Astrocyte (in vitro differentiated cells and primary cell): ENCODE measurements around the gene SORL1-AS1.

ENCODE experiments used
- DNase-seq: peaks from one replicate; pipeline ENCODE4 v3.0.0-alpha.2; 2010; ENCODE audit warnings: low read depth
- FAIRE-seq: peaks from 2 replicates; lab custom pipeline; 2011; peaks lifted over from hg19 to GRCh38; lab: Jason Lieb, UNC
- H2AFZ ChIP-seq: 2 replicates; pipeline ENCODE4 v1.6.0; 2012; ENCODE audit warnings: low read depth, low read length, inconsistent platforms
- H3K27ac ChIP-seq: 2 replicates; pipeline ENCODE4 v1.5.1; 2011; ENCODE audit warnings: low read depth, low read length, inconsistent platforms
- H3K27me3 ChIP-seq: 2 replicates; pipeline ENCODE4 v1.6.0; 2011; ENCODE audit warnings: low read length, inconsistent platforms; ENCODE audit not compliant: insufficient read depth
- H3K36me3 ChIP-seq: 2 replicates; pipeline ENCODE4 v1.5.1; 2011; ENCODE audit warnings: low read length, inconsistent platforms; ENCODE audit not compliant: insufficient read depth
- H3K4me1 ChIP-seq: 2 replicates; pipeline ENCODE4 v1.5.1; 2011; ENCODE audit warnings: low read length, inconsistent platforms; ENCODE audit not compliant: insufficient read depth
- H3K4me2 ChIP-seq: 2 replicates; pipeline ENCODE4 v1.6.0; 2012; ENCODE audit warnings: low read length, inconsistent platforms
- H3K4me3 ChIP-seq: 2 replicates; pipeline ENCODE4 v1.5.1; 2011; ENCODE audit warnings: low read depth, mild to moderate bottlenecking, low read length, inconsistent platforms; ENCODE audit not compliant: insufficient read depth
- H3K79me2 ChIP-seq: 2 replicates; pipeline ENCODE4 v1.6.0; 2012; ENCODE audit warnings: mild to moderate bottlenecking, low read length, inconsistent platforms; ENCODE audit not compliant: insufficient read depth
- H3K9ac ChIP-seq: 2 replicates; pipeline ENCODE4 v1.6.0; 2012; ENCODE audit warnings: mild to moderate bottlenecking, low read length, inconsistent platforms
- H3K9me3 ChIP-seq: 2 replicates; pipeline ENCODE4 v1.5.1; 2012; ENCODE audit warnings: low read depth, mild to moderate bottlenecking, low read length, inconsistent platforms; ENCODE audit not compliant: insufficient read depth
- H4K20me1 ChIP-seq: 2 replicates; pipeline ENCODE4 v1.6.0; 2012; ENCODE audit warnings: low read length, inconsistent platforms; ENCODE audit not compliant: insufficient read depth
- H3K27ac Mint-ChIP-seq: one replicate; pipeline ENCODE4 v1.8.0; 2021; ENCODE audit warnings: mild to moderate bottlenecking, mixed read lengths; ENCODE audit not compliant: unreplicated experiment
- H3K27me3 Mint-ChIP-seq: one replicate; pipeline ENCODE4 v1.8.0; 2021; ENCODE audit warnings: low read depth, mixed read lengths; ENCODE audit not compliant: unreplicated experiment
- H3K36me3 Mint-ChIP-seq: one replicate; pipeline ENCODE4 v1.8.0; 2021; ENCODE audit warnings: low read depth, mixed read lengths; ENCODE audit not compliant: unreplicated experiment
- H3K4me1 Mint-ChIP-seq: one replicate; pipeline ENCODE4 v1.8.0; 2021; ENCODE audit warnings: low read depth, mixed read lengths; ENCODE audit not compliant: unreplicated experiment
- H3K4me3 Mint-ChIP-seq: one replicate; pipeline ENCODE4 v1.8.0; 2021; ENCODE audit warnings: mild to moderate bottlenecking, moderate library complexity, mixed read lengths; ENCODE audit not compliant: unreplicated experiment
- H3K9me3 Mint-ChIP-seq: one replicate; pipeline ENCODE4 v1.8.0; 2021; ENCODE audit warnings: mild to moderate bottlenecking, mixed read lengths; ENCODE audit not compliant: unreplicated experiment
- CTCF ChIP-seq: IDR thresholded peaks from 2 replicates; pipeline ENCODE4 v1.5.1; 2011; ENCODE audit warnings: low read depth, mild to moderate bottlenecking, inconsistent platforms, low read length, moderate library complexity; ENCODE audit not compliant: insufficient read depth
- EZH2 ChIP-seq: IDR thresholded peaks from 2 replicates; pipeline ENCODE4 v1.6.1; 2012; ENCODE audit warnings: mild to moderate bottlenecking, low read length, inconsistent platforms; ENCODE audit not compliant: insufficient read depth

The SORL1-AS1 gene

GRCh38 chr11:121408830-121409229, 43.9 kb downstream of the SORL1-AS1 start:
- Mint-ChIP-seq H3K4me3 (no peak overlapping the region), H3K9me3 (no peaks in the 10 kb centered on the region), H3K27ac (no peak overlapping the region), H3K4me1 (no peaks in the 10 kb centered on the region), H3K36me3 (no peaks in the 10 kb centered on the region), H3K27me3 (no peaks in the 10 kb centered on the region)
- no peaks in the 10 kb centered on the region for H3K36me3 ChIP-seq
- H3K27me3 ChIP-seq = peaks cover 2% of the 10 kb centered on the region
- FAIRE-seq (no peak), DNase-seq (no peak)
- no peaks in the 10 kb centered on the region for H3K79me2 ChIP-seq
- H3K9me3 ChIP-seq = no peaks in the 10 kb centered on the region
- H3K9ac ChIP-seq = no peak overlapping the region
- no peak overlapping the region for H3K4me2 ChIP-seq
- H3K4me3 ChIP-seq = no peak overlapping the region
- H2AFZ ChIP-seq = no peak overlapping the region
- no peaks in the 10 kb centered on the region for H3K4me1 ChIP-seq
- TF ChIP-seq CTCF = no peak
- TF ChIP-seq EZH2 = no peak
- H4K20me1 ChIP-seq = no peaks in the 10 kb centered on the region
- H3K27ac ChIP-seq = no peak overlapping the region

- no peaks in the 10 kb centered on the region for H4K20me1 ChIP-seq
- H3K4me2 ChIP-seq = no peak overlapping the region
- no peak overlapping the region for H3K27ac ChIP-seq
- no peak for FAIRE-seq
- H3K4me1 Mint-ChIP-seq = no peaks in the 10 kb centered on the region
- no peak overlapping the region for H3K4me3 ChIP-seq
- no peak for TF ChIP-seq EZH2
- TF ChIP-seq CTCF = no peak
- no peak overlapping the region for H3K4me3 Mint-ChIP-seq
- H2AFZ ChIP-seq = no peak overlapping the region
- no peaks in the 10 kb centered on the region for H3K36me3 ChIP-seq
- no peak overlapping the region for H3K27ac Mint-ChIP-seq
- no peaks in the 10 kb centered on the region for H3K36me3 Mint-ChIP-seq
- peaks cover 2% of the 10 kb centered on the region for H3K27me3 ChIP-seq
- no peaks in the 10 kb centered on the region for H3K4me1 ChIP-seq
- no peak overlapping the region for H3K9ac ChIP-seq
- no peak for DNase-seq
- peaks cover 4% of the 10 kb centered on the region for H3K9me3 ChIP-seq
- no peaks in the 10 kb centered on the region for H3K79me2 ChIP-seq
- no peaks in the 10 kb centered on the region for H3K27me3 Mint-ChIP-seq
- H3K9me3 Mint-ChIP-seq = peaks cover 8% of the 10 kb centered on the region
Observed at GRCh38 chr11:121406291-121406690, 46.5 kb downstream of the SORL1-AS1 start.

GRCh38 chr11:121405646-121406045, 47.1 kb downstream of the SORL1-AS1 start:
- H3K4me1 ChIP-seq = no peaks in the 10 kb centered on the region
- H3K36me3 Mint-ChIP-seq = no peaks in the 10 kb centered on the region
- TF ChIP-seq EZH2 (no peak), CTCF (no peak)
- H3K27me3 ChIP-seq = peaks cover 2% of the 10 kb centered on the region
- no peaks in the 10 kb centered on the region for H3K79me2 ChIP-seq
- no peak overlapping the region for H3K4me3 ChIP-seq
- H3K27ac Mint-ChIP-seq = no peak overlapping the region
- DNase-seq (no peak), FAIRE-seq (no peak)
- H3K36me3 ChIP-seq = no peaks in the 10 kb centered on the region
- no peak overlapping the region for H2AFZ ChIP-seq
- H3K4me3 Mint-ChIP-seq = no peak overlapping the region
- H3K9me3 Mint-ChIP-seq = peaks cover 8% of the 10 kb centered on the region
- H3K4me2 ChIP-seq = no peak overlapping the region
- no peaks in the 10 kb centered on the region for H4K20me1 ChIP-seq
- peaks cover 4% of the 10 kb centered on the region for H3K9me3 ChIP-seq
- no peaks in the 10 kb centered on the region for H3K4me1 Mint-ChIP-seq
- no peaks in the 10 kb centered on the region for H3K27me3 Mint-ChIP-seq
- no peak overlapping the region for H3K9ac ChIP-seq
- no peak overlapping the region for H3K27ac ChIP-seq
